ENCODE data around the gene FLT3LG. TPM values are rescaled to one million over a fixed set of nuclear protein-coding genes. Genes with fewer than 3 reads are reported as not detected.

FLT3LG gene
- total RNA-seq, 1 donor from 2014 or later: 1.4 TPM

DNA sequence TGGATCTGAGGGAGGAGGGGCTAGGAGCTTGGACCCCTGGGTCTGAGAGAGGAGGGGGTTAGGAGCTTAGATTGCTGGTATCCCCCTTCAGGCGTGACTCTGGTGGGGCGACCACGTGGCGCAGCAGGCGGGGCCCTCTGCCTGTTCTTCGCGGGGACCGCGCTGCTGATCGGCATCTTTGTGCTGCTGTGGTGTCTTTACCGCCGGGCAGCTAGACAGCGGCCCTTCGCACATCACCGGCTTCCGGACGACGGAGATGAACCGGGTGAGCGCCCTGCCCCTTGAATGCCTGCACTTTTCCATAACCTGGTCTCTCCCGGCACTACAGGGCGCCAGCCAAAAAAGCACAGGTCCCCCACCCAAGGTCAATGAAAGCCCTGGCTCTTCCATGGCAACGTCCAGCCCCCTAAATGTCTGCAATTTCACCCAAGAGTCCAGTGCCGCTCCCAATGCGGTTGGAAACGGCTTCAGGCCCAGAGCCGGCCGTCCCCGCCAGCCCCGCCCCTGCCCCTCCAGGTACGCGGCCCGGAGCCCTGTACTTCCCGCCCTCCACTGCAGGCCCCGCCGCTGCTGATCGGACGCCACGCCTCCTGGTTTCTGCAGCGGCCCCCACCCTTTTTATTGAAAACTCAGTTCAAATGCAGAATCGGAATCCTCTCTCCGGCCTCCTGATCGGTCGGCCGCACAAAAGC is 46.0 kb upstream of the FLT3LG start:
- no peak overlapping the region for H3K4me3 Mint-ChIP-seq (ENCODE audit: unreplicated experiment)
- peaks cover 22% of the 10 kb centered on the region for H3K4me1 Mint-ChIP-seq (ENCODE audit: unreplicated experiment)
- no peaks in the 10 kb centered on the region for H3K9me3 Mint-ChIP-seq (ENCODE audit: unreplicated experiment)
- TF ChIP-seq, protein P1, sequence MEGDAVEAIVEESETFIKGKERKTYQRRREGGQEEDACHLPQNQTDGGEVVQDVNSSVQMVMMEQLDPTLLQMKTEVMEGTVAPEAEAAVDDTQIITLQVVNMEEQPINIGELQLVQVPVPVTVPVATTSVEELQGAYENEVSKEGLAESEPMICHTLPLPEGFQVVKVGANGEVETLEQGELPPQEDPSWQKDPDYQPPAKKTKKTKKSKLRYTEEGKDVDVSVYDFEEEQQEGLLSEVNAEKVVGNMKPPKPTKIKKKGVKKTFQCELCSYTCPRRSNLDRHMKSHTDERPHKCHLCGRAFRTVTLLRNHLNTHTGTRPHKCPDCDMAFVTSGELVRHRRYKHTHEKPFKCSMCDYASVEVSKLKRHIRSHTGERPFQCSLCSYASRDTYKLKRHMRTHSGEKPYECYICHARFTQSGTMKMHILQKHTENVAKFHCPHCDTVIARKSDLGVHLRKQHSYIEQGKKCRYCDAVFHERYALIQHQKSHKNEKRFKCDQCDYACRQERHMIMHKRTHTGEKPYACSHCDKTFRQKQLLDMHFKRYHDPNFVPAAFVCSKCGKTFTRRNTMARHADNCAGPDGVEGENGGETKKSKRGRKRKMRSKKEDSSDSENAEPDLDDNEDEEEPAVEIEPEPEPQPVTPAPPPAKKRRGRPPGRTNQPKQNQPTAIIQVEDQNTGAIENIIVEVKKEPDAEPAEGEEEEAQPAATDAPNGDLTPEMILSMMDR (IDR thresholded peaks at IDR 0.05; ENCODE audit: unreplicated experiment): no peak
- no peak overlapping the region for H3K27ac Mint-ChIP-seq (ENCODE audit: unreplicated experiment)
- DNase-seq (ENCODE audit: low spot score): no peak
- peaks cover 40% of the 10 kb centered on the region for H3K27me3 Mint-ChIP-seq (ENCODE audit: unreplicated experiment)
- peaks cover 19% of the 10 kb centered on the region for H3K36me3 Mint-ChIP-seq (ENCODE audit: low read depth, unreplicated experiment)

DNA sequence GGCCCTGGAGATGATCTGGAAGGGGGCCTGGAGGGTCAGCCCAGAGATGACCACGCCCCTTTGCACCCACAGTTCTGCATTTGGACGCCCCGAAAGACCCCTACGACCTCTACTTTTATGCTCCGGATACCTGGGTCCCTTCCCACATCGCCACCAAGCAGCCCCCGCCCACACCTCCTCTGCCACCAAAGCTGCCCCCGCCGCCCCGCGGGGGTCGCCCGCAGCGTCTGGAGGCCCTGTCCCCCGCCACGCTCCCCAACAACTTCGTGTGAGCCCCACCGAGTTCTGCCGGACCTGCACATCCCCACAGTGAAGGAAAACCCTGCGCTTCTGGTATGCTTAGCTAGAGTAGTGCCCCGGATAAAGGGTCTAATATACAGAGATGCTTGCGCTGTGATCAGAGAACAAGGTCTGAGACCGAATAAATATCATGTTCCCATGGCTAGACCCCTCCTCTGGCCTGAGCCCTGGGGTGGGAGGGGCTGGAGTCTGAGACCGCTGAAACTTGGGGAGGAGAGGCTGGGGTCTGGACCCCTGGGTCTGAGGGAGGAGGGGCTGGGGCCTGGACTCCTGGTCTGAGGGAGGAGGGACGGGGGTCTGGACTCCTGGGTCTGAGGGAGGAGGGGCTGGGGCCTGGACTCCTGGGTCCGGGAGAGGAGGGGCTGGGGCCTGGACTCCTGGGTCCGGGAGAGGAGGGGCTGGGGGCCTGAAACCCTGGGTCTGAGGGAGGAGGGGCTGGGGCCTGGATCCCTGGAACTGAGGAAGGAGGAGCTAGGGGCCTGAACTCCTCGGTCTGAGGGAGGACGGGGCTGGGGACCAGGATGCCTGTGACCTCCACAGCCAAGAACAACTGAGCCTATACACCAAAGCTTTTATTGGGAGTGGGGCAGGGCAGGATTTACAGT is 45.2 kb upstream of the FLT3LG start:
- H3K4me3 Mint-ChIP-seq (ENCODE audit: unreplicated experiment): no peak overlapping the region
- H3K4me1 Mint-ChIP-seq (ENCODE audit: unreplicated experiment): peaks cover 17% of the 10 kb centered on the region
- TF ChIP-seq, protein P1 (IDR thresholded peaks at IDR 0.05; ENCODE audit: unreplicated experiment): no peak
- H3K27ac Mint-ChIP-seq (ENCODE audit: unreplicated experiment): no peak overlapping the region
- DNase-seq (ENCODE audit: low spot score): no peak
- peaks cover 39% of the 10 kb centered on the region for H3K27me3 Mint-ChIP-seq (ENCODE audit: unreplicated experiment)
- H3K36me3 Mint-ChIP-seq (ENCODE audit: low read depth, unreplicated experiment): peaks cover 15% of the 10 kb centered on the region
- no peaks in the 10 kb centered on the region for H3K9me3 Mint-ChIP-seq (ENCODE audit: unreplicated experiment)

DNA sequence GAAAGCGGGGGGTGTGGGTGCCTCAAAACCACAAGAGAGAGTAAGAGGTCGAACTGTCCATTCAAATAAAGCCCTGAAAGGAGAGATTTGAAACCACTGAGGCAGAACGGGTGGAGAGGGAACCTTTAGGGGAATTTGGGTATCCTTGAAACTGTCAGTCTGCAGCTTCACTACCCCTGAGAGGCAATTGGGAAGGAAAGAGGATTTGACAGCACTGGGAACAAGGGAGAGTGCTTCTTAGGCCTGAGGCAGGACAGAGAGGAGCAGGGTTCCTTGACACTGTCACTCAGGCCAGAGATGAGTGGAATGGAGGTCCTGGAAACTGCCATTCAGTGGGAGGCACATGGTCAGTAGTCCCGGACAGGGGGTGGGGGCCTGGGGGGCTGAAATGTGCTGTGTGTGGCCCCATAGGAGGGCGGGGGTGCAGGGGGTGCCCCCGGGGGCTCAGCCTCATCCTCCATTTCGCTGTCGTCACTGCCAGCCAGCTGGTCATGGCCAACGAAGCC is 43.8 kb upstream of the FLT3LG start:
- Mint-ChIP-seq H3K9me3 (ENCODE audit: unreplicated experiment) (no peaks in the 10 kb centered on the region), H3K27ac (ENCODE audit: unreplicated experiment) (no peak overlapping the region), H3K4me3 (ENCODE audit: unreplicated experiment) (no peak overlapping the region), H3K4me1 (ENCODE audit: unreplicated experiment) (peaks cover 13% of the 10 kb centered on the region), H3K36me3 (ENCODE audit: low read depth, unreplicated experiment) (peaks cover 19% of the 10 kb centered on the region), H3K27me3 (ENCODE audit: unreplicated experiment) (peaks cover 37% of the 10 kb centered on the region)
- TF ChIP-seq, protein P1 (IDR thresholded peaks at IDR 0.05; ENCODE audit: unreplicated experiment): no peak
- no peak for DNase-seq (ENCODE audit: low spot score)

DNA sequence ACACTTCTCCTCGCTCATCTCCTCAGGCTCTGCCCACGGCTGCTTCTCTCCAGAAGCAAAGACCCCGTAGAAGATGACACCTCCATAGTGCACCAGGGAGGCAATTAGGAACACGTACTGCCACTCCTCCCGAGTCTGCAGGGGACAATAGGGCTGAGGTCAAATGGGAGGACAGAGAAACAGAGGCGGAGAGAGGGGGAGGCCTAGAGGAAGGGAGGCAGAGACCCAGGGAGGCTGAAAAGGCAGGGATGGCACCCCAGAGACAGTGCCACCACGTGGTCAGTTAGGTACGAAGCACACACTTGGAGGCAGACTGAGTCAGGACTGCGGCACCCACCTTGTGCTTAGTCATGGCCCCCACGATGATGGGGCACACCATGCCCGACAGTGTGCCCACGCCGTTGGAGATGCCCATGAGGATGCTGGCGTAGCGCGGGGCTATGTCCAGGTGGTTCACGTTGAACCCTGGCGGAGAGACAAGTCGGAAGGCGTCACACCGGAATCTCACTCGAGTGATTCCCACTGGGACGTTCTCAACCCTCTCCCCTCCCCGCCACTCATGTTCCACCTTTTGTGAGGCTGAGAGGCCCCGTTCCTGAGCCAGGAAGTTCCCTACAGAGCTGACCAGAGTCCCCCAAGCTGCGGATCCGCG is 43.2 kb upstream of the FLT3LG start:
- Mint-ChIP-seq H3K4me1 (ENCODE audit: unreplicated experiment) (peaks cover 10% of the 10 kb centered on the region), H3K27ac (ENCODE audit: unreplicated experiment) (no peak overlapping the region), H3K27me3 (ENCODE audit: unreplicated experiment) (peaks cover 43% of the 10 kb centered on the region), H3K4me3 (ENCODE audit: unreplicated experiment) (no peak overlapping the region), H3K9me3 (ENCODE audit: unreplicated experiment) (no peaks in the 10 kb centered on the region), H3K36me3 (ENCODE audit: low read depth, unreplicated experiment) (peaks cover 23% of the 10 kb centered on the region)
- DNase-seq (ENCODE audit: low spot score): no peak
- TF ChIP-seq, protein P1 (IDR thresholded peaks at IDR 0.05; ENCODE audit: unreplicated experiment): peak; percentile 14

Data from endothelial cell (in vitro differentiated cells).